GM12878 (cell line): Measurements from ENCODE around the gene LCE2C.
"Not testable (repeated sequence)": the region's sequence is repeated elsewhere in the genome, so short reads cannot be mapped to it uniquely, and the experiment has no call there.

ENCODE experiments used
- CTCF ChIP-seq, 3 experiments: IDR thresholded peaks in 2 of 3; conservative IDR thresholded peaks in 1 of 3; 2 replicates each; pipeline ENCODE4 v1.5.1; 2011; ENCODE audit warnings: low read depth in 3 of 3, low read length in 3 of 3, mild to moderate bottlenecking in 3 of 3, control low read depth in 2 of 3, moderate library complexity in 2 of 3, inconsistent platforms in 1 of 3, mixed read lengths in 1 of 3; ENCODE audit not compliant: control insufficient read depth in 2 of 3, insufficient read depth in 1 of 3; ENCODE audit errors: extremely low read depth in 1 of 3
- NFXL1 ChIP-seq: fragments of 450-650 bp; IDR thresholded peaks from 2 replicates; pipeline ENCODE4 v1.6.1; 2017; ENCODE audit warnings: antibody characterized with exemption, mild to moderate bottlenecking, borderline replicate concordance
- YY1 ChIP-seq: IDR thresholded peaks from 2 replicates; pipeline ENCODE4 v1.6.1; 2011; ENCODE audit warnings: low read depth, mild to moderate bottlenecking, low read length
- ZBED1 ChIP-seq: IDR thresholded peaks from 2 replicates; pipeline ENCODE4 v1.6.1; 2016; ENCODE audit warnings: borderline replicate concordance
- TF ChIP-seq, protein P1 (sequence below): fragments of 450-650 bp; IDR thresholded peaks from 2 replicates; pipeline ENCODE4 v1.6.1; 2016; ENCODE audit warnings: mild to moderate bottlenecking, moderate library complexity, borderline replicate concordance
- TF ChIP-seq, protein P2 (sequence below): IDR thresholded peaks from 2 replicates; pipeline ENCODE4 v1.6.1; 2012; ENCODE audit warnings: low read depth, low read length, improper control_type of control experiment

GRCh38 chr1:152666171-152666570, 8.9 kb upstream of the LCE2C start:
- TF ChIP-seq NFXL1; YY1; CTCF (IDR thresholded peaks at IDR 0.05 in 2 of 3, conservative IDR thresholded peaks at IDR 0.05 in 1 of 3; ENCODE audit: control insufficient read depth in 2 of 3, extremely low read depth in 1 of 3, insufficient read depth in 1 of 3, low read depth in 3 of 3, low read length in 3 of 3); ZBED1: not testable (repeated sequence)
- TF ChIP-seq, protein P1, sequence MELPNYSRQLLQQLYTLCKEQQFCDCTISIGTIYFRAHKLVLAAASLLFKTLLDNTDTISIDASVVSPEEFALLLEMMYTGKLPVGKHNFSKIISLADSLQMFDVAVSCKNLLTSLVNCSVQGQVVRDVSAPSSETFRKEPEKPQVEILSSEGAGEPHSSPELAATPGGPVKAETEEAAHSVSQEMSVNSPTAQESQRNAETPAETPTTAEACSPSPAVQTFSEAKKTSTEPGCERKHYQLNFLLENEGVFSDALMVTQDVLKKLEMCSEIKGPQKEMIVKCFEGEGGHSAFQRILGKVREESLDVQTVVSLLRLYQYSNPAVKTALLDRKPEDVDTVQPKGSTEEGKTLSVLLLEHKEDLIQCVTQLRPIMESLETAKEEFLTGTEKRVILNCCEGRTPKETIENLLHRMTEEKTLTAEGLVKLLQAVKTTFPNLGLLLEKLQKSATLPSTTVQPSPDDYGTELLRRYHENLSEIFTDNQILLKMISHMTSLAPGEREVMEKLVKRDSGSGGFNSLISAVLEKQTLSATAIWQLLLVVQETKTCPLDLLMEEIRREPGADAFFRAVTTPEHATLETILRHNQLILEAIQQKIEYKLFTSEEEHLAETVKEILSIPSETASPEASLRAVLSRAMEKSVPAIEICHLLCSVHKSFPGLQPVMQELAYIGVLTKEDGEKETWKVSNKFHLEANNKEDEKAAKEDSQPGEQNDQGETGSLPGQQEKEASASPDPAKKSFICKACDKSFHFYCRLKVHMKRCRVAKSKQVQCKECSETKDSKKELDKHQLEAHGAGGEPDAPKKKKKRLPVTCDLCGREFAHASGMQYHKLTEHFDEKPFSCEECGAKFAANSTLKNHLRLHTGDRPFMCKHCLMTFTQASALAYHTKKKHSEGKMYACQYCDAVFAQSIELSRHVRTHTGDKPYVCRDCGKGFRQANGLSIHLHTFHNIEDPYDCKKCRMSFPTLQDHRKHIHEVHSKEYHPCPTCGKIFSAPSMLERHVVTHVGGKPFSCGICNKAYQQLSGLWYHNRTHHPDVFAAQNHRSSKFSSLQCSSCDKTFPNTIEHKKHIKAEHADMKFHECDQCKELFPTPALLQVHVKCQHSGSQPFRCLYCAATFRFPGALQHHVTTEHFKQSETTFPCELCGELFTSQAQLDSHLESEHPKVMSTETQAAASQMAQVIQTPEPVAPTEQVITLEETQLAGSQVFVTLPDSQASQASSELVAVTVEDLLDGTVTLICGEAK: not testable (repeated sequence)
- TF ChIP-seq, protein P2, sequence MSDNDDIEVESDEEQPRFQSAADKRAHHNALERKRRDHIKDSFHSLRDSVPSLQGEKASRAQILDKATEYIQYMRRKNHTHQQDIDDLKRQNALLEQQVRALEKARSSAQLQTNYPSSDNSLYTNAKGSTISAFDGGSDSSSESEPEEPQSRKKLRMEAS: not testable (repeated sequence)
